HG03280 (cell line): ENCODE results near the gene NTF3.

ENCODE experiments used
- ATAC-seq: cut with Tn5 transposase; IDR thresholded peaks from one replicate; pipeline ENCODE4 v1.9.1; 2021; ENCODE audit warnings: mild to moderate bottlenecking, moderate library complexity; ENCODE audit not compliant: unreplicated experiment

The NTF3 gene

DNA sequence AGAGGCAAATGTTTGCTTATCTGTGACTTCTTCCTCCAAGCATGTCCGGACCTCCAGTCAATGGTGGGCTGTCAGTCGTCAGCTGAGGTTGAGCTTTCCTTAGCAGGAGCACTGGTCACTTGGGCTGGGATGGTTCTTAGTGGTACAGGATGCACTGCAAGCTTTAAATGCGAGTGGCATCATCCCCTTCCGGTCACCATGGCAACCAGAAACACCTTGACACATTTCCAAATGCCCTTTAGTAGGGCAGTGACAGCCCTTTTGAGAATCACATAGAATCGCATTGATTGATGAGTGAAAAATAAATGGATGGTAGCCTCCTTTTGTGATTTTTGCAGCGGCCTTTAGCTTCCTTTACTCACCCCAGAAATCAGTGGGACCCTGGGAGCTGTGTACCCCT is 24.1 kb downstream of the NTF3 start:
- no peak for ATAC-seq

DNA sequence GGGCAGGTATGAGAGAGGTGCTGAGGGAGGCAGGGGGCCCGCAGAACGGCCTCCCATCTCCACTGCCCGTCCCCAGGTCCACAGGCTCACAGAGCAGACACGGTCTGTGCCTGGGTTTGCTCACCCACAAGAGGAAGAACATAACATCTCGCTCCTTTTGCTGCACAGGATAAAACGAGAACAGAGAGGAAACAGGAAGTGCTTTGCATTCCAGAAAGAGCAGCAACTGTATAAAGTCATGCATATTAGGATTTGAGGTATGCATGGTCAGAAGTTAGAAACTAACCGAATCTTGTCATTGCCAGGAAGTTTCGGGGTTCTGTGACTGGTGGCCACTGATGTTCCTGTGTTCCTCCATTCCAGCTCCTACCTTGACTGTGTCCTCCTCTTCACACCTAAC is 25.0 kb downstream of the NTF3 start:
- ATAC-seq, result no peak

DNA sequence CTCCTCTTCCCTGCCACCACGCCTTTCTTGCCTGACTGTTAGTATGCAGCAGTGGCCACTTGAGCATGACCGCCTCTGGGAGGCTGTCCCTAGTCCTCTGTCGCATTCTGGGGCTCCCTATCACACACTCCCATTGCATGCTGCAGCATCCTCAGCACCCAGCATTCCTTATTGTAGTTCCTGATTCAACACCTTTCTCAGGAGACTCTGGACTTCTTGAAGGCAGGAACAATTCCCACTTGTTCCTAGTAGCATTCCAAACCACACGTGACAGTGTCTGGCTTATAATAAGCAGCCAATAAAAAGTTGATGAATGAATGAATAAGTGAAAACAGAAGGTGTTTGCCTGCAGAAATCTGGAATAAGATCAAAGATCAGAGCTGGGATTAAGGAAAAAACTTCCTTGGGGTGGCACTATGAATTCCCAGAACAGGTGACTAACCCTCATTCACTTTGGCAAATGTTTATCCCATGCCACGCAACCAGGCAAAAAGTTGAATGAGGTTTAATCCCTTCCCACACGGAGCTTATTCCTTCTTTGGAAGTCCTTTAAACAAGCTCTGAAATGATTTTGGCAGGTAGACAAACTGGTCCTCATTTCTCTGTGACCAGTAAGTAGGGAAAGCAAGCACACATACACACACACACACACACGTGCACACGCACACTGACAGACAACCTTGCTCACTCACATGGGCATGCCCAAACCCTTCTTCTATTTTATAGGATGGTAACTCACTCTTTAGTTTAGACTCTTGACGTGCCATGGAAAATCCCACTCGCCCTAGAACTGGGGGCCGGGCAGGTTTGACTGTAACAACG is 26.5 kb downstream of the NTF3 start:
- ATAC-seq, result no peak

DNA sequence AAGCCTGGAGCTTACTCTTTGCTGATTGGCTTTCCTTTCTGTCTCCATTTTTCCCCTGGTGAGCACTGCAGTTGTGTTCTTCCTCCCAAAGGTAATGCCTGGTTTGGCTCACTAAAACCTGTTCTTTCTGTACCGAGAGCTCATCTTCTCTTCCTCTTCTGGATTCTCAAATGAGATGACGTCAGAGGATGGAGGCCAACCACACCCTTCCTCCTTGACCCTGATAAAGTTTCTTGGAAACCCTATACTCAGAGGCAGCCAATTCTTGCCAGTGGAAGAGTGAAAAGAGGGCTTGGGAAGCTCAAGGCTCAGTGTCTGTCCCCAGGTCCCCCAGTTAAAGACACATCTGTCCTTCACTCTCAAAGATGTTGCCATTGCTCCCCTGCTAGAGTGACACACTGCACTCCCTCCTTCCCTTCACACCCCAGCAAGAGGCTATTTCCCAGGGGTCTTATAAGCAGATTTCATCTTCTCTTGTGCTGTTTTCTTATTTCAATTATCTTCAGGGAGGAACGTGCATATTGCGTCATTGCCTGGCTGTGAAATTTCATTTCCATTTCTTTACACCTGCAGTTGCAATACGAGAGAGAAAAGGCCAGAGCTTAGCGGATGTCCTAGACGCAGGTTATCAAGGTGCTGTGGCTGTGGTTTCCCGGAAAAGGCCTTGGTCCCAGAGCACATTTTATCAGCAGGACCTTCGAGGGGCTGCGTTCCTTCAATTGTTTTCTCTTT is 27.3 kb downstream of the NTF3 start:
- no peak for ATAC-seq

DNA sequence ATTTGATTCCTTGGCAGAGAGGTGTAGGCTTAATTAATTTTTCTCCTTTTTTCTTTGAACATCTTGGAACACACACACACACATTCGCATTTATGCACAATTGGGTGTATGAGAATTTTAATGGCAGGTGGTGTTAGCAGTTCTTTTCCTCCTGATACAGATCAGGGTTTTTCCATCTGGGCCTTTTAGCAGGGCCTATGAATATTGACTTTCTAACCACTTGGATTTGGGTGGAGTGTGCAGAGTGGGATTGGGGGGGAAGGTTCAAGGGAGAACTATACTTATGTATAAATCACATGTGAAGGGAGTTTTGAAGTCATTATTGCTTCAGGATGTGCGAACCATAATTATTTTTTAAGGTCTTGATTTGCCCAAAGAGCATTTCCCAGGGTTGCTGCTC is 28.9 kb downstream of the NTF3 start:
- no peak for ATAC-seq

DNA sequence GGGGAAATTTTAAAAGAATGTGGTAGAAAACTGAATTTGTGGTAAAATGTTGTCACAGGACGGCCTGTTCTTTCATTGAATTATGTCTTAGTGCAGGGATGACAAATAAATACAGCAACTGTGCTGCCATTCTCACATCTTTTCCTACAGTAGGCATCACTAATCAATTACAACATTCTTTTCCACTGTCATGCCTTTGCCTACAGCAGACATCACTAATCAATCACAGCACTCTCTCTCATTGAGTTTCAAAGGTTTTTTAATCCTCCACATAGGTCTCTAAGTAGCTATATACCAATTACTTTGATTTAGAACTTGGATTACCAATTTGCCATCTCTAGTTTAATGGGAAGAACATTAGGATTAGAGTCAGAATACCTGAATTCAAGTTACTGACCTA is 30.1 kb downstream of the NTF3 start:
- no peak for ATAC-seq

DNA sequence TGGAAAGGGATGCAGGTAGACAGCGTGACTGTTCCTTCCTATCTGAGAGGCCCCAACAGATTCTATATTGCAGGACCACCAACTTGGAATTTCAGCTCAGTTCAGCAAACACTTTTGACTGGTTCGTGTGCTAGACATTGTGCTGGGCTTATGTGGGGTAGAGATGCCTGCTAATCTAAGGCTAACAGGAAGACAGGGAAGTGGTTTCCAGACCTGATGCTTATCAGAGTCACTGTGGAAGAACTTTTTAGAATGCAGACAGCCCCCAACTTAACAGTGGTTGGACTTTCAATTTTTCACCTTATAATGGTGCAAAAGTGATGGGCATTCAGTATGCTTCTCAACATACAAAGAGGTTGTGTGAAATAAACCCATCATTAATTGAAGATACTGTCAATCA is 32.2 kb downstream of the NTF3 start:
- no peak for ATAC-seq

DNA sequence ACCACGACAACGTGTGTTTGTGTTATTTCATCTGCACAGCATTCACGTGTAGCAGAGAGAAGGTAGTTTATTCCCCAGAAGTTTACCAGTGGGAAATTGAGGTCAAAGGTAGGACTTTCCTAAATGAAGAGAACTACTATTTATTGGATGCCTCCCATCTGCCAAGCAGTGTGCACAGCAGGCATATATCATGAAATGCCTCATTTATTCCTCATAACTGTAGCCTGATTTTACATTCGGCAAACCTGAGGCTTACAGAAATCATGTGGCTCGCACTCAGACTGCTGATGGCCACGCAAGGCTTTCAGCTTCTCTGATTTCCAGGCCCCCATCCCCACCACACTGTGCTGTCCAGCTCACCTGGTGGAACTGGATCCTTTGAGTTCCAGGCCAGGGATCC is 33.5 kb downstream of the NTF3 start:
- ATAC-seq, result no peak

DNA sequence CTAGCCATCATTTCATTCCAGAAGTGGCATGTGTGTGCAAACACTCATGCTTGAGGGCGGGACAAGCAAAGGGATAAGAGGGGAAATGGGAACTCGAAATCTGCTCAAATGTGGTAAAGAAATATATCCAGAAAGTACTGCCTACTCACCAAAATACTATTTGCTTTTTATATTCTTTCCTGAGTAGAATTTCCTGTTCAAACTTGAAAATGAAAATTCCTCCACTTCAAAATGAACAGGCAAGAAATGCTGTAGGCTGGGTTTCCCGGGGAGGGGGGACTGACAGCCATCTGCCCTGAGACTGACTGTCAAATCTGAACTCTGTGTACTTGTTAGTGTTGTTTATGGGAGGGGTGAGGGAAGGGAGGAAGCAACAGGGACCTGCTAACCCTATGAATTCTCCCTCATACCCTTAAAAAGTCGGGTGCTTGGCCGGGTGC is 34.6 kb downstream of the NTF3 start:
- ATAC-seq, result no peak

DNA sequence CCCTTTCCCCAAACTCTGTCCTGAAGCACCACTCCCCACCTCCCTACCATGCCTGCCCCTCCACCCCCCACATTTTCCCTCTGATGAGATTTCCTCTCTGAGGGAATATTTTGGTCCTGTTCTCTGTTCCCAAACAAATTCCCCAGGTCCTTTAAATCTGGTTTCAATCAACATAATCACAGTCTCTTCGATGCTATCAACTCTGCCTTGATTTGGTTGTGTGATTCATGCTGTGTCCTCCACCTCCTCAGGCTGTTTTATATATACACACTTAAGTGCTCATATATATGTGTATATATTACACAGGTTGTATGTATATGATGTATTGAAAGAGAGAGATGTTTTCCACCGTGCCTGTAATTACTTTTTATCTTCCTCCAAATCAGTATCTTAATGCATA is 36.0 kb downstream of the NTF3 start:
- no peak for ATAC-seq

DNA sequence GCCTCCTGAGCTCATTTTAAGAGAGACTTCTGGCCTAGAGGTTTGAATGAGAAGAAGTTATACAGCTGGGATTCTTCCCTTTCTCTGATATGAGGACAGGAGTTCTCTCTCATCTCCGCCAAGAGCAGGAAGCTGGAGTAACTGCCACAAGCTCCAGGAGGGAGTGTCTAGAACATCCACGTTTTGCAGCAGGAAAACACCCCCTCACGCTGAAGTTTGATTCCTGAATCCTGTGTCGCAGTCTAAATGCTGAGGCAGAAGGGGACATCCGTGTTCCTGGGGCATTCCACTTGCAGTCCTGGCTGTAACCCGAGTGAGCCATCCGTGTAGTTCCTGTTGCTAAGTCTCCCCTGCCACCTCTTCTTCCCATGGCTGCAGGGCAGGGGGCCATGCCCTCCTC is 38.3 kb downstream of the NTF3 start:
- ATAC-seq, result no peak

DNA sequence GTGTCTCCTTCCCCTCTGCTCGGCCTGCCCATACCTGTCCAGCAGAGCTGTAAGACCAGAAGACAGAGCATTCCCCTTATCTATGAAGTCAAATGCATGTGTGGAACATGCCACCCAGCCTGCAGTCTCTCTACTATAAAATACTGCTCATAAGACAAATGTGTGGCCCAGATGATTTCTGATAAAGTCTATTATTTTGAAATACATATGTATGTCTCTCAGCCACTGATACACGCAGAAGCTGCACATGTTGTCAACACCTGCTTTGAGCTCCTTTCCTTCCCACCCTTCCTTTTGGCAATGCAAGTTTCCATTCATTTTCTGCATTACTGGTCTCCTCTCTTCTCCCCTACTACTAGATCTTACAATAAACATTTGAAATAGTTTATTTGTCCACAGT is 38.8 kb downstream of the NTF3 start:
- ATAC-seq, result no peak

DNA sequence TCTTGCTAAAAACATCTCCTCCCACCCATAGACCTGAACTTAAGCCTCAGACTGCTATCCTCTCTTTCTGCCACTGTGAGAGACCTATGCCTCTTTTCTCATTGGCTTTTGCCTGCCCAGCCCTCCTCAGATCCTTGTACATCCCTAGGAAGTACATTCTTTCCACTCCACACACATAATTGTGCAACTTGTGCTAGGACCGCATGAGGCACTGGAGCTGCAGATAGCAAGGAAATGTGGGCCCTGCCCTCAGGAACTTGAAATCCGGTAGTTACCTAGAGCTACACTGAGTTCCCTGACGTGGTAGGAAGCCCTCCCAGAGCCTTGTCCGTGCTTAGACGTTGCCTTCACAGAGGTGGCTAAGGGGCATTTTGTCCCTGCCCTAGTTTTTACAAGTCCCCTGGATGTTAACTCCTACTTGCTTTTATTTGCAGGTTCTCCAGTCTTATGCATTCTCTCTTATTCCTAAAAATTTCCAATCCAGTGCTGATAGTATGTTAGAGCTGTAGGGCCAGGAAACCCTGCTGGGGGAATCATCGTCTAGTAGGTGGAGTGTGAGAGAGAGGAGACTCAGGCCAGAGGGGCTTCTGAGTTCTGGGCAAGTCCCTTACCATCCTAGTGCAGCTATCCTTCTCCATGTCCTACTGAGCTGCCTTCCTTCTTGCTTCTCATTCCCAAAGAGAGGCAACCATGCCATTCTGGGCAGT is 41.3 kb downstream of the NTF3 start:
- ATAC-seq, result no peak

DNA sequence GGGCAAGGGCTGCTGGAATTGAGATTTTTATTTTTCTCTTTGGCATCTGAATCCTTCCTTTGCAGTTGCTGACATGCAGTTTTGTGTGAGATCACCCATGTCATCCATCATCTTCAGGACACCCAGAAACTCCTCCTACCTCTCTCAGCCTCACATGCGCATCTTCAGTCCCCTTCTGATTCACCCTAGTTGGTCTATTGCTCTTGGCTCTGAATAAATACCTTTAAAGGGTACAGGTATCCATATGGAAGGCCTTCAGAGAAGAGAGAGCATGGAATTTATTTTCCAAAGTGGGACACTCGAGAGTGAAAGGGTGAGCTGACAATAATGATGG is 41.8 kb downstream of the NTF3 start:
- no peak for ATAC-seq

DNA sequence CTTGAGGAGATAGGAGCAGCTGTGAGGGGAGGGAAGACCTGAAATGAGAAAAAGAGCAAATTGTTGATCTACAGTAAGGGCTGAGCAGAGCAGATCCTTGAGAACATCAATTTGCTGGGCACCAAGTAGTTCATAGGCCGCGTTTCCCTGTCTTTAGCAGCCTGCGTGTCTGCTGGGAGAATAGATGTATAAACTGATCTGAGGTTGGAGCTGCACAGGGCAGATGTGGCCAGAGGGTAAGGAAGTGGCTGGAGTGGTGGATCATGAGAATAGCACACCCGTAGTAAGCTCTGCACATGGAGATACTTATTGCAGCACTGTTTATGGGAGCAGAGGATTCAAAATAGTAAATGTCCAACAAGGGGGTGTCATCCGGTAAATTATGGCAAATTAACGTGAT is 44.4 kb downstream of the NTF3 start:
- no peak for ATAC-seq

DNA sequence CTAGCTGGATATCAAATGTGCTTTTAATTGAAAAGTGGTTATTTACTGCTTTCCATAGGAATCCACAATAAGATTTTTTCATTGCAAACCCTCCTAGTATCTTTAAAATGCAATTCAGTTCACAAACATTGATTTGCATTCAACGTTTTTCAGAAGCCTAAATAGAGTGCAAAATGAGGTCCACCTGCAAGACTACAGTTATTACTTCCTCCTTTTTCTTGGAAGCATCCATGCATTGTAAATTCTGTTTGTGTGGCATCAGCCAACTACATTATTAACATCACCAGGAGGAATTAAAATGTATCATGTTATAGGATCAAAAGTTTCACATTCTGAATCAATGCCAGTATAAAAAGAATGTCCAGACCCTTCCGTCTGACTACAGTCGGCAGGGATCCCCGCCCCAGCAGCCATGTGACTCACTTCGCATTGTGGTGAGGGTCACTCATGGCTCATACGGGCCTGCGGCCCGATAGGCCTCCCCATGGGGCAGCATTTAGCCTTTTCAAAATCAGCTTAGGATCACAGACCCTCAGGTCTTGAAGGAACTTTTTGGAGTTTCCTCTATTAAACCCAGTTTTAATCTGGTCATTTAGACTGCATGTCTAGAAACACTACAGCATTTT is 46.3 kb downstream of the NTF3 start:
- ATAC-seq, result no peak

DNA sequence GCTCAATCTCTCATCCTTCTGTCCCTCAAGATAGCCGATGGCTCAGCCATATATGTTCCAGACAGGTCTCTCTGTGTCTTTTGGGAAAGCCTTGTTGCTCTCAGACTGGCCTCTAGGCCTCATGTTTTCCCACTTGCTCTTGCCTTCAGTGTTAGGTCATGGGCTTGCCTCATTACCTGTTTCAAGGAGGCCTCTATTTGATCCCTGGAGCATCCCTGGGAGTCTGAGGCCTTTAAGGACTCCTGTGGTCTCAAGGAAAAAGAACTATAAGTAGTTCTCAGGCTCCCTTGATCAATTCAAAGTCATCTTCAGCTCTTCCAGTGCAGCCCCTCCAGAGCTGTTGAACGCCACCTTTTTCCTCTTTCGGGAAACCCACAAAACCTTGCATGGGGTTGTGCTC is 47.9 kb downstream of the NTF3 start:
- ATAC-seq, result no peak

DNA sequence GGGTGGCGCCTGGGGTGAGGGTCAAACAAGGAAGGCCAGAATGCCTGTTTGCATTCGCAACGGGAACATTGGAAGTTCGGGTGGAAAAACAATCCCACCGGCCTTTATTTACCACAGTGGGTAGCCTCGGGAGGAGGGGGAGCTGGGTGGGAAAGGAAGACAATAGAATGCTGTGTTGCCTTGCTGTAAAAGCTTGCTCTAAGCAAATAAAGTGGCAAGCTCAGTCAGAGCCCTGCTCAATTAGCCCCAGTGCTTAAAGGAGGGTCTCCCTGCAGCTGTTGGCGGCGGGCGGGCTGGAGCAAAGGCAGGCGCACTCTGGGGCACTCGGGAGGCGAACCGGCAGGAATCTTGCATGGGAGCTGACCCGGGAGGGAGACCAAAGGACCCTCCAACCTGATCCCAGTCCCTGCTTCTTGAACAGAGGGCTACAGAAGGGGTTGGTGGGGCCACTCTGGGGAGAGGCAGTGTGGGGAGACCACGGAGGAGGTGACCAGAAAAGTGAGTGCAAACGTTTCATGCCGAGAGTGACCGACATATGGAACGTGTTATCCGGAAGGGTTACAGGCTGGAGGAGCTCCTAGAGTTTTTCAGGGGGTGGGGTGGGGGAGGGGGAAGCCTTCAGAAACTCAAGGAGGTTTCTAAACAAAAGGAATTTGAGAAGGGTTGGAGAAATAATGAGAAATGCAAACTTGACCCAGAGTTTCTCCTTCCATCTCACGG is 48.5 kb downstream of the NTF3 start:
- ATAC-seq, result no peak

DNA sequence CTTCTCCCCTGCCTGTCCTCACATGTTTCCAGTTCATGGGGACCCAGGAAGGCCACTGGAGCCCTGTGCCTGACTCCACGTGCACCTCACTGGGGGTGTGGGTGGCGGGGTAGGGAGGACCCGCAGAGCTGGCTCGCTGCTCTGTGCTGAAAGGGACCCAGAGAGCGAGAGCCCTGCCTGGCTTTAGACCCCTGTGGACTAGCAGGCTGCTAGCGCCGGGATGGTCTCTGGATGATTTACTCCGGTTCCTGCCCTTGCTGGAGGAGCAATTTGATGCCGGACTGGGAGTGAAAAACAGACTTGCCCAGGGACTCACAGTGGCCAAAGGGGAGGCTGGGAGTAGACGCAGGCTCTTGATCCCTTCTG is 49.0 kb downstream of the NTF3 start:
- no peak for ATAC-seq

DNA sequence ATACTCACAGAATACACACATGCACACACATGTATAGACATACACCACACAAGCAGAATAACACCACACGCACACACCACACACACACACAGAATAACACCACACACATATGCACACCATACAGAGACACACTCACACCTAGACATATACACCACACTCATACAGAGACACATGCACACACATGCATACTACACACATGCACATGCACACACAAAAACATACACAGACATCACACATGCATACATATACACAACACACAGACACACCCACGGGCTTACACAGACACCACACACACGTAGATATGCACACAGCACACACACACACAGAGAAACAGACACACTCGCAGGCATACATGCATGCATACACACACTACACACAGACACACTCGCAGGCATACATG is 49.7 kb downstream of the NTF3 start:
- ATAC-seq, result no peak

DNA sequence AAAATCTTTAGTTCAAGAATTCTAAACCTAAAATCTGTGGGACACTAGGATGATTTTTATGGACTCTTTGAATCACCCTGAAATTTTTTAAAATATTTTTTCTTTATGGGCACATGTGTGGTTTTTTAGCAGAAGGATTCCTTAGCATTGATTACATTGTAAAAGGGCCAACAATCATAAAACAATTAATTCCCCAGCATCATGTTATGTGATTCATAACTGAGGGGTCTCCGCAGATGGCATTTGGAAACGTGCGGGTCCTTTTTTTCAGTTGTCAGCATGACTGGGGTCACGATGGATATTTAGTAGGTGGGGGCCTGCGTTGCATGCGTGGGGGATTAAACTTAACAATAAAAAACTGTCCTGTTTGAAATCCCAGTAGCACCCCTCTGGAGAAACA is 52.5 kb downstream of the NTF3 start:
- ATAC-seq, result no peak
